Fibroblast of skin of abdomen (primary cell): Measurements from ENCODE around the gene PPFIA4.

Experiments
- DNase-seq: peaks from one replicate; pipeline ENCODE4 v3.0.0-alpha.2; 2013

The PPFIA4 gene

GRCh38 chr1:203041351-203041932 lies 15.2 kb downstream of the PPFIA4 start:
- no peak for DNase-seq

- no peak for DNase-seq
Observed at GRCh38 chr1:203043830-203044545, 17.7 kb downstream of the PPFIA4 start.

GRCh38 chr1:203044546-203045250 lies 18.4 kb downstream of the PPFIA4 start:
- no peak for DNase-seq

GRCh38 chr1:203045336-203045735 lies 19.0 kb downstream of the PPFIA4 start:
- DNase-seq, result no peak

GRCh38 chr1:203045821-203046594 lies 19.7 kb downstream of the PPFIA4 start:
- no peak for DNase-seq

GRCh38 chr1:203046984-203047630 lies 20.8 kb downstream of the PPFIA4 start:
- DNase-seq, result peak; percentile 85

GRCh38 chr1:203048086-203048485 lies 21.8 kb downstream of the PPFIA4 start:
- no peak for DNase-seq

- DNase-seq, result no peak
Observed at GRCh38 chr1:203048555-203049051, 22.3 kb downstream of the PPFIA4 start.

- DNase-seq, result no peak
Observed at GRCh38 chr1:203049077-203049476, 22.8 kb downstream of the PPFIA4 start.

- no peak for DNase-seq
Observed at GRCh38 chr1:203049576-203050180, 23.4 kb downstream of the PPFIA4 start.

- no peak for DNase-seq
Observed at GRCh38 chr1:203050826-203051225, 24.5 kb downstream of the PPFIA4 start.

- no peak for DNase-seq
Observed at GRCh38 chr1:203051841-203052324, 25.6 kb downstream of the PPFIA4 start.

- DNase-seq, result no peak
Observed at GRCh38 chr1:203052601-203053000, 26.3 kb downstream of the PPFIA4 start.

- no peak for DNase-seq
Observed at GRCh38 chr1:203054184-203054583, 27.9 kb downstream of the PPFIA4 start.

GRCh38 chr1:203054642-203055041 lies 28.4 kb downstream of the PPFIA4 start:
- no peak for DNase-seq

- no peak for DNase-seq
Observed at GRCh38 chr1:203055161-203055799, 29.0 kb downstream of the PPFIA4 start.

- no peak for DNase-seq
Observed at GRCh38 chr1:203056012-203056411, 29.7 kb downstream of the PPFIA4 start.

GRCh38 chr1:203056516-203056915 lies 30.2 kb downstream of the PPFIA4 start:
- no peak for DNase-seq

- peak; percentile 67 for DNase-seq
Observed at GRCh38 chr1:203057911-203058675, 31.8 kb downstream of the PPFIA4 start.

GRCh38 chr1:203058676-203058935 lies 32.3 kb downstream of the PPFIA4 start:
- DNase-seq, result no peak

GRCh38 chr1:203059485-203059884 lies 33.2 kb downstream of the PPFIA4 start:
- DNase-seq, result no peak
